HFFc6 (cell line): Measurements from ENCODE around the gene PANK1. TPM values are rescaled to one million over a fixed set of nuclear protein-coding genes. Genes with fewer than 3 reads are reported as not detected.

Experiments
- DNase-seq: peaks from one replicate; pipeline ENCODE4 v3.0.0-alpha.2; 2018
- H3K27ac Mint-ChIP-seq: 2 replicates; pipeline ENCODE4 v1.8.0; 2020; ENCODE audit warnings: mild to moderate bottlenecking, mixed read lengths
- H3K27me3 Mint-ChIP-seq: 2 replicates; pipeline ENCODE4 v1.8.0; 2021; ENCODE audit warnings: mild to moderate bottlenecking, moderate library complexity, mixed read lengths; ENCODE audit not compliant: insufficient read depth
- H3K36me3 Mint-ChIP-seq: 2 replicates; pipeline ENCODE4 v1.8.0; 2021; ENCODE audit warnings: low read depth, mixed read lengths
- H3K4me1 Mint-ChIP-seq: 2 replicates; pipeline ENCODE4 v1.8.0; 2020; ENCODE audit warnings: low read depth, mixed read lengths
- H3K4me3 Mint-ChIP-seq: 2 replicates; pipeline ENCODE4 v1.8.0; 2020; ENCODE audit warnings: mild to moderate bottlenecking, moderate library complexity, mixed read lengths
- H3K9me3 Mint-ChIP-seq: 2 replicates; pipeline ENCODE4 v1.8.0; 2020; ENCODE audit warnings: mild to moderate bottlenecking, mixed read lengths
- CTCF ChIP-seq: fragments of 200-600 bp; sonication (generic); IDR thresholded peaks from 2 replicates; pipeline ENCODE4 v1.5.0; 2021; ENCODE audit warnings: antibody characterized with exemption, mild to moderate bottlenecking
- total RNA-seq, 6 experiments: library from RNA; stranded (reverse); fragmentation: NEBNext Ultra II Directional; extraction: Animal tissue kit (Norgen Biotek cat#: 25700); gene quantifications; 2 replicates in 1 of 6; 3 replicates in 5 of 6; pipeline ENCODE4 v1.2.3, GENCODE V29; 2021

The PANK1 gene
- total RNA-seq, 6 experiments from 2014 or later = 3.8 to 4.7 (median 4.3) TPM

- H3K4me1 Mint-ChIP-seq = peaks cover 27% of the 10 kb centered on the region
- H3K9me3 Mint-ChIP-seq = peaks cover 14% of the 10 kb centered on the region; the same call in 1 of the 2 replicates
- no peak for DNase-seq
- no peak overlapping the region for H3K4me3 Mint-ChIP-seq
- H3K36me3 Mint-ChIP-seq = peaks cover 15% of the 10 kb centered on the region
- no peak for TF ChIP-seq CTCF
- peaks cover 2% of the 10 kb centered on the region for H3K27me3 Mint-ChIP-seq
- no peak overlapping the region for H3K27ac Mint-ChIP-seq
These were observed 69.0 kb downstream of the PANK1 start for GRCh38 chr10:89576022-89576421.

- no peak for DNase-seq
- H3K4me1 Mint-ChIP-seq = peaks cover 27% of the 10 kb centered on the region
- H3K36me3 Mint-ChIP-seq = peaks cover 15% of the 10 kb centered on the region
These were observed 70.0 kb downstream of the PANK1 start for GRCh38 chr10:89575031-89575430.

GRCh38 chr10:89574368-89574767, 70.7 kb downstream of the PANK1 start:
- TF ChIP-seq CTCF = no peak
- Mint-ChIP-seq H3K9me3 (peaks cover 14% of the 10 kb centered on the region; the same call in 1 of the 2 replicates), H3K4me3 (no peak overlapping the region), H3K4me1 (peaks cover 27% of the 10 kb centered on the region), H3K27ac (no peak overlapping the region), H3K36me3 (peaks cover 15% of the 10 kb centered on the region), H3K27me3 (no peaks in the 10 kb centered on the region)
- DNase-seq = no peak

More at GRCh38 chr10:89575031-89575430, 70.0 kb downstream of the PANK1 start:
- H3K27me3 Mint-ChIP-seq = no peaks in the 10 kb centered on the region
- no peak for TF ChIP-seq CTCF
- peaks cover 14% of the 10 kb centered on the region; the same call in 1 of the 2 replicates for H3K9me3 Mint-ChIP-seq
- 0 out of 2 replicates have a peak overlapping the region, but pooled peaks have one; percentile 46 for H3K4me3 Mint-ChIP-seq
- H3K27ac Mint-ChIP-seq = peak overlapping the region; percentile 59; the same call in 1 of the 2 replicates

- Mint-ChIP-seq H3K9me3 (no peaks in the 10 kb centered on the region), H3K4me1 (peaks cover 32% of the 10 kb centered on the region), H3K27me3 (peaks cover 1% of the 10 kb centered on the region; the same call in 1 of the 2 replicates), H3K4me3 (peak overlapping the region; percentile 79), H3K27ac (peak overlapping the region; percentile 72), H3K36me3 (no peaks in the 10 kb centered on the region)
- TF ChIP-seq CTCF = no peak
- DNase-seq = peak; percentile 27
These were observed 77.3 kb downstream of the PANK1 start for GRCh38 chr10:89567576-89568245.

GRCh38 chr10:89566992-89567391, 78.0 kb downstream of the PANK1 start:
- peaks cover 32% of the 10 kb centered on the region for H3K4me1 Mint-ChIP-seq
- peaks cover 1% of the 10 kb centered on the region; the same call in 1 of the 2 replicates for H3K27me3 Mint-ChIP-seq
- TF ChIP-seq CTCF = no peak
- no peaks in the 10 kb centered on the region for H3K36me3 Mint-ChIP-seq
- H3K4me3 Mint-ChIP-seq = peak overlapping the region; percentile 79; the same call in 1 of the 2 replicates
- no peaks in the 10 kb centered on the region for H3K9me3 Mint-ChIP-seq
- DNase-seq = no peak
- peak overlapping the region; percentile 0; the same call in 1 of the 2 replicates for H3K27ac Mint-ChIP-seq
